CD4-positive, alpha-beta T cell treated with Interleukin-2 at 100 ng/mL for 4 hours (primary cell): ENCODE measurements around the gene APMAP.

ENCODE experiments used
- DNase-seq: peaks from one replicate; pipeline ENCODE4 v3.0.0-alpha.2; 2020; ENCODE audit warnings: low spot score

Gene APMAP

DNA sequence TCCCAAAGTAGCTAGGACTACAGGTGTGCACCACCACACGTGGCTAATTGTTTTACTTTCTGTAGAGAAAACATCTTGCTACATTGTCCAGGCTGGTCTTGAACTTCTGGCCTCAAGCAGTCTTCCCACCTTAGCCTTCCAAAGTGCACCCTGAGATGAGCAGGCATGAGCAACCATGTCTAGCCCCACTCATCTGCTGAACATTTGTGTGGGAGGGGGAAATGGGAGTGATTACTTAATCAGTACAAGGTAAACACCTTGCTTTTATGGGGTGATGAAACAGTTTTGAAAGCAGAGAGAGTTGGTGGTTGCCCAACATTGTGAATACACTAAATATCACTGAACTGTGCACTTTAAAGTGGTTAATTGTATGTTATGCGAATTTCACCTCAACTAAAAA is 5.3 kb downstream of the APMAP start:
- DNase-seq = peak; percentile 10

GRCh38 chr20:24986436-24987015 is 6.0 kb downstream of the APMAP start:
- no peak for DNase-seq

- DNase-seq = no peak
These were observed 6.7 kb downstream of the APMAP start for GRCh38 chr20:24985802-24986201.

DNA sequence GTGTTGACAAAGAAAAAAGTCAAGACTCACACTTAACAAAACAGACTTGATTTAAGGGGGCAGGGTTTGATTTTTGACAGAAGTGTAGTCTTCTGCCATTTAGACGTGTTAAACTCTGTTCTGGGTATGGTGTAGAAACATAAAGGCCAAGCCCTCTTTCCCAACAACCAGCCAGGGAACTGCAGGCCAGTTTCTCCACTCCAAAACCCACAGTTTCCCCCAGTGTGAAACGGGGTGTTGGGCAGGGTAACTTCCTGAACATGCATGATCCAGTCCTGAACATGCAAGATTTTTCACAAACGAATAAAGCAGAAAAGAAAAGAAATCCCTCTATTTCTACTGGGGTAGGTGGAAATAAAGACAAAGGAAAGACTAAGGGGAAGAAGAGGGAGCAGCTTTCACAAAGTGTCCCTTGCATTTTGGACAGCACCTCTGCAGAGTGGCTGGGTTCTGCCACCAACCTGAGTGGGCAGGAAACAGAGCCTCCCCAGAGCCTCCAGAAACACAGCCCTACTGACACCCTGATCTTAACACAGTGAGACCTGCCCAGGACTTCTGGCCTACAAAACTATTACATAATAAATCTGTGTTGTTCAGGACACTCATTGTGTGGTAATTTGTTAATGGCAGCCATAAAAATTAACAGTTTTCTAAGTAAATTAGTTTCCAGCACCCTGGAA is 7.5 kb downstream of the APMAP start:
- DNase-seq = no peak

DNA sequence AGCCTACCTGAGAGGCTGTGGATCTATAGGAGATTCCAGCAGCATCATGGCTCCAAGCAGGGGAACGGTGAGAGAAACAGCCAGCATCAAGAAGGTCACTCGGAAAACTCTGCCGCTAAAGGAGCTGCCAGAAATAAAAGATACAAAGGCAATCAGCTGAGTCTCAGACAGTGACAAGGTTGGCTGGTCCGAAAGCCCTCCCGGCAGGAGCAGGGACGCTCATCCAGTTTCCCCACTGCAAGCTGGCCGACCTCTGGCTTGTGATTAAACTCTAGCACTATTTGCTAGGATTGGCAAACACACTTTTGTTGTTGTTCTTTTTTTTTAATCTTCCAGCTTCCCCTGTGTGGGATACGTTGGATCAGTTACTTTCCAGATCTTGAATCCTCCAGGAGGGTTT is 8.7 kb downstream of the APMAP start:
- no peak for DNase-seq

DNA sequence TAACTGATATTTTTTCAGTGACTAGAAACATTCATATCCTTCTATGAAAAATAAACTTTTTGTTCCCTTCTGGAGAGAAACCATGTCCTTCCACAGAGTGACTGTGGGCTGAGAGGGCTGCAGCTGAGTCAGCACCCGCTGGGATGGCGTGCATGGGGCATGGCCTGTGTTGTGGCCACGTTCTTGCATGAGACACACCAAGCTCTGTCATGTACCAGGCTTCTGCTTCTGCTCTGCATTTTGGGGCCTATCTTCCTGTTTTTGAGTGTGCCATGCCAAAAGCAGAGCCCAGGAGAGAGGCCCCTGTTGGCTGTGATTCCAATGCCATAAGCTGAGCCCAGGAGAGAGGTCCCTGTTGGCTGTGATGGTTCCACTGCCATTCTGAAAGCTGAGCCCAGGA is 10.8 kb downstream of the APMAP start:
- peak; percentile 24 for DNase-seq

DNA sequence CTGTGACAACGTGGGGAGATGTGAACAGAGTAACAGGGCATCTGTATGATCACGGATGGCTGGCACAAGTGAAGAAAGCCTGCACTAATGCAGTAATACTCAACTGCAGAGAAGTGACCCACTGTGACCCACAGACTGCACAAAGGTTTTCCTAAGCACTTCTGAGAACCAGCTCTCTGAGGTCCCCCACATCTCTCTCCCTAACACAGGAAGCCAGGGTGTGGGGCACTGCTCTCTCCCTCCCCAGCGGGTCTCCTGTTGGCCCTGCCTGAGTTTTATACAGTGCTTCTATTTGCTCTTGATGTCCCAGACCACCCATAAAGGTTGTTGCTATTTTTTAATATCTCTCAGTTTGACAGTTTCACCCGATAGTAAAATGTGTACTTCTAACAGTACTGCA is 11.3 kb downstream of the APMAP start:
- no peak for DNase-seq

DNA sequence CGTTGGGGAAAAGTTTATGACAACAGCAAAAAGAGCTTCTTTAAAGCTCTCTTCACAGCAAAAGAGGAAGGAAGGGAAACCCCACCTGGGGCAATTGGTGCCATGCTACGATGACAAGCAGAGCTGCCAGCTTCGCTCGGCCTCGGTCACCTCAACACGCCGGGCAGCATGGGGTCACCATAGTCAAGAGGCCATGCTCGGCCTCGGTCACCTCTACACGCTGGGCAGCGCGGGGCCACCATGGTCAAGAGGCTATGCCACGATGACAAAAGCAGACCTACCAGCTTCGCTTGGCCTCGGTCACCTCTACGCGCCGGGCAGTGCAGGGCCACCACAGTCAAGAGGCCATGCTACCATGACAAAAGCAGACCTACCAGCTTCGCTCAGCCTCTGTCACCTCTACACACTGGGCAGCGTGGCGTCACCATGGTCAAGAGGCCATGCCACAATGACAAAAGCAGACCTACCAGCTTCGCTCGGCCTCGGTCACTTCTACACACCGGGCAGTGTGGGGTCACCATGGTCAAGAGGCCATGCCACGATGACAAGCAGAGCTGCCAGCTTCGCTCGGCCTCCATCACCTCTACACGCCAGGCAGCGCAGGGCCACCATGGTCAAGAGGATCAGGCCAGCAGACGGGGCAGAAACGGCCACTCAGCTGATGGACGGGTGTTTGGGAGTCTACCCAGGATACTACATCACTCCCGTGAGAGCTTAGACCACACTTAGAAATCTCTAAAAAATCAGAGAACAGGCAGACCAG is 12.1 kb downstream of the APMAP start:
- no peak for DNase-seq

DNA sequence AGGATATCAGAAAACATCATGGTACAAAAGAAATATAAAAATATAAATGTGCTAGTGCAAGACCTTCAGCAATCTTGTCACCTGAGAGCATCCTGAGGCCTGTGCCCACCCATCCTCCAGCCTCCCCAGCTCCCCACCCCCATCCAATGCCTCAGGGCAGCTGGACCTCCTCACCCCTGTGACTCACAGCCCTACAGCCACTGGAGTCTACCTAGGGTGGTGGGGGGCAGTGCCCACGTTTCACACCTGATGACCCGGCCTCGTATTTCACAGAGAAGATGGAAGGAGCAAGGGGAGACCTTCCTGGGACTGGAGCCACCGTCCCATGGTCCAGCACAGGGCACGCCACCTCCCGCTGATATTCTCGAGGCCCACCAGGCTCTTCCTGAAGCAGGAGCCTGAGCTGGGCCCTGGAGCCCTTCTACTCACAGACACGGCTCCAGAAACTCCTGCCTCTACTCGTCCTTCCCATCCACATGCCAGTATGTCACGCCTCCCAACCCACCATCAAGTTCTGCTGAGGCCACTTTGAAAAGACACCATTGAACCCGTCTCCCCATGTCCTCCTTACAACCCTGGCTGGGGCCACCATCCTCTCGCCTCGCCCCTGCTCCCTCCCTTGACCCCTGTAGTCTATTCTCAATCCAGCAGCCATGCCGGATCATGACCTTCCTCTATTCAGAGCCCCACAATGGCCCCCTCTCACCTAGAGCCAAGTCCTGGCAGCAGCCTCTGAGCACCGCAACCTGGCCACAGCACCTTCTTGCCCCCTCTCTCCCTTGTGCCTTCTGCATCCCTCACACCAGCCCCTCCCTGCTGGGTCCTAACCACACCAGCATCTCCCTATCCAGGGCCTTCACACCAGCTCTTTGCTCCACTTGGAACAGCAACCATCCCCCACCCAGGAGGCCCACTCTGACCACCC is 13.3 kb downstream of the APMAP start:
- DNase-seq = no peak

DNA sequence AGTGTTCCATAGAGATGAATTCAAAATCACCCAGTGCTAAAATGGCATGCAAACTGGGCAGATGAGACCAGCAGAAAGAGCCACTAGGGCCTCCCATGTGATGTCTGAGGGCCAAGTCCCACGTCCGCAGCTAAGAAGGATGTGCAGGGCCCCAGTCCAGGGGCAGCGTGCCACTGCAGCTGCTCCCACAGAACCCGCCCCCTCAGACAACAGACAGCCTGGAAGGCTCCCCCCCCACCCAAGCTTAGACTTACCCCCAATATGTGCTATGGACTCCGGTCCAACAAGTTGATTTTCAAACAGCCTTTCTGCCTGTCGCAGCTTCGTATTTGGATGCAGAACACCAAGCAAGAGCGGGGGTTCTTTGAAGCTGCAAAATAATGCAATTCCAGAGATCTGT is 14.0 kb downstream of the APMAP start:
- no peak for DNase-seq

- DNase-seq = no peak
These were observed 14.8 kb downstream of the APMAP start for GRCh38 chr20:24977797-24978196.

DNA sequence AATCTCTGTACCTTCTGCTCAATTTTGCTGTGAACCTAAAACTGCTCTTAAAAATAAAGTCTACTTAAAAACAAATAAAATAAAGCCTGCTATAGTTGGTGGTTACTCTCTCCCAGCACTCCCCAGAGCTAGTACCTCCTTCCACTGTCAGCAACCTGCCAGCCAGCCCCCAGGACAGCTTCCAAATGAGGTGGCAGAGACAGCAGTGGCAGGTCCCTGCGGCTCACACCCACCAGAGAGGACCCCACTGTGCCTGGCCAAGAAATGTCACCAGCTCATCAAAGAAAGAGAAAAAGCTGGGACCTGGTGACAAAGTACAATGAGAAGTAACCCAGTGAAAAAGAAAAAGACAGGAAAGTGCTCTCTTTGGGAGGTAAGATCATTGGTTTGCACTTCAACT is 15.2 kb downstream of the APMAP start:
- no peak for DNase-seq

- DNase-seq = no peak
These were observed 20.2 kb downstream of the APMAP start for GRCh38 chr20:24972341-24972740.

GRCh38 chr20:24971376-24972101 is 21.0 kb downstream of the APMAP start:
- DNase-seq = no peak

GRCh38 chr20:24970754-24971153 is 21.8 kb downstream of the APMAP start:
- DNase-seq = no peak

GRCh38 chr20:24970030-24970553 is 22.5 kb downstream of the APMAP start:
- DNase-seq = no peak

DNA sequence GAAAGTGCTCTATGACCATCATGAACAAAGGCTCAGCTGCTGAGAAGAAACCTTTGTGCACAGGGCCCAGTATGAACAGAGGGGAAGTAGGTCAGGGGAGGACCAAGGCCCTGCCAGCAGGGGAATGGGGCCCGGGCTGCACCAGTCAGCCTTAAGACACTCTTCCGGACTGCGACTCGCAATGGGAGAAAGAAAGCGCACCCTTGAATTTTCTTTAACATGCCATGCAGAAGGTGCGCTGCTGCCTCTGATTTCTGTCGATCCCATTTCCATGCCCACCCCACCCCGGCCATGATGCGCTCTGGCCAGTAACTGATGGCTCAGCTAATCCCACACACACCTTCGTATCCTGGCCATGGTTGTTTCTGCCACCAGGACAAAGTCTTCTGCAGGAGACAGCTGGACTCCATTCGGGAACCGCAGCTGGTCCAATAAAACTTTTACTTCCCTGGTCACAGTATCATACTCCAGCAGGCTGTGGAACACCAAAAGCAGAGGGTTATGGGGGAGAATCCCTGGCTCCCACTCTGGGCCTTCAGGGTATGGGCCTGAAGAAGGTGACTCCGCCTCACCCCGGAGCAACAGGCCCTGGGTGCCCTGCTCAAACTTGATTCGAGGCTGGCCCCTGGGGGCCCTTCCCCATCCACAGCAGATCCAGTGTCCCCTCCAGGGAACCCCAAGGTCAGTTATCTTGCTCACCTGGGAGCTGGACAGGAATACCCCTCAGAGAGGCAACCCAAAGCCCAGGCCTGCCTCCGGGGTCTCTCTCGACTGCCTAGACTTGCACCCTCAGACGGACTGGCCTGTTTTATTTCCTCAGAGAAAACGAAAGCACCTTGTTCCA is 23.1 kb downstream of the APMAP start:
- DNase-seq = no peak

DNA sequence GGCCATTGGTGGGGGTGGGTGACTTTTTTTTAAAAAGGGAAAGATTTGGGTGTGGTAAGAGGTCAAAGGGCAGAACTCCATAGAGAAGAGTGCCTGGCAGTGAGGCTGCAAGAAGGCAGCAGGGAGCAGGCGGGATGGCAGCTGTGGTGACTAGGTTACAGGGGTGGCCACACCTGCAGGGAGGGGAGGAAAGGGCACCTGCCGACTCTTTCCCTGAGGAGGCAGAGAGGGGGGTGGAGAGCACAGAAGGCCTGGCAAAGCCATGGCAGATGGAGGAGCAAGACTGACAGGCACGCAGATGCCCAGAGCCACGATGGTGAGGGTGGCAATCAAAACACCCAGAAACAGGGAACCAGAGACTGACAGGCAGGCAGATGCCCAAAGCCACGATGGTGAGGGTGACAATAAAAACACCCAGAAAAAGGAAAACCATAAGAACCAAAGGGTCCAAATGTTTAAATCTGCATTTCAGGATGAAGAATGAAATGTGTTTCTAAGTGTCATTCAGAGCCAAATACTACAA is 24.2 kb downstream of the APMAP start:
- no peak for DNase-seq

DNA sequence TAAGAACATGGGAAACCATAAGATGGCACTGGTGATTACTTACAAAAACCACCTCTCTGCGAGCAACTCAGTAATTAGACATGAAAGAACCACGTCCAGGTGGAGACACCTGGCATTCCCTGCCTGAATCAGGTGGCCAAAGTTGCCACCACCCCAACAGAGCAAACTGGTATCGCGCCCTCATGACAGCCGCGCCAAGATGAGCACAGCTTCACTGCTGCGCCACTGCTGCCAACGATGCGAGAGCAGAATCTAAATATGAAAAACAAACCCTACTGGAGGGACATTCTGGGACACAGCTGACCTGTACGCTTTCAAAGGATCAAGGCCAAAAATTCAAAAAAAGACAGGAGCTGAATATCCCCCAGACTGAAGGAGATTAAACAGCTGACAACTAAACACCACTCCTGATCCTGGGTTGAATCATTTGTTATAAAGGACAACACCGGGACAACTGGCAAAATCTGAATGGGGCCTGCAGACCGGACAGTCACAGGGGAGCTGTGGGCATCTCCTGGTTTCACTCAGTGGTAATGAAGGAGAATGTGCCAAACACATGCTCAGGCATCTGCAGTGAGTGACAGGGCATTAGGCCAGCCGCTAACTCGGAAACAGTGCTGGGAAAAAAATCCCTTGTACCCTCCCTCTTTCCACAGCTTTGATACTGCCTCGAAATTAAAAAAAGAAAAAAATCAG is 26.1 kb downstream of the APMAP start:
- no peak for DNase-seq
